HG03066 (cell line): ENCODE results near the gene SLC25A33.
"Not testable (repeated sequence)": the region's sequence is repeated elsewhere in the genome, so short reads cannot be mapped to it uniquely, and the experiment has no call there.

Source experiments
- ATAC-seq: cut with Tn5 transposase; IDR thresholded peaks from one replicate; pipeline ENCODE4 v1.9.1; 2021; ENCODE audit warnings: low read depth; ENCODE audit not compliant: unreplicated experiment

SLC25A33 gene

GRCh38 chr1:9618909-9619679 lies 79.8 kb downstream of the SLC25A33 start:
- no peak for ATAC-seq

GRCh38 chr1:9621032-9621431 lies 81.8 kb downstream of the SLC25A33 start:
- ATAC-seq = no peak

GRCh38 chr1:9624081-9624480 lies 84.8 kb downstream of the SLC25A33 start:
- ATAC-seq = no peak

- not testable (repeated sequence) for ATAC-seq
These were observed 85.8 kb downstream of the SLC25A33 start for GRCh38 chr1:9625030-9625429.

- ATAC-seq = peak; percentile 46
These were observed 86.9 kb downstream of the SLC25A33 start for GRCh38 chr1:9626201-9626608.

- no peak for ATAC-seq
These were observed 89.5 kb downstream of the SLC25A33 start for GRCh38 chr1:9628541-9629444.

GRCh38 chr1:9629445-9630201 lies 90.4 kb downstream of the SLC25A33 start:
- no peak for ATAC-seq

GRCh38 chr1:9630331-9631111 lies 91.3 kb downstream of the SLC25A33 start:
- no peak for ATAC-seq

- no peak for ATAC-seq
These were observed 92.3 kb downstream of the SLC25A33 start for GRCh38 chr1:9631613-9632012.

- ATAC-seq = no peak
These were observed 94.2 kb downstream of the SLC25A33 start for GRCh38 chr1:9633493-9633892.

GRCh38 chr1:9634582-9634981 lies 95.3 kb downstream of the SLC25A33 start:
- no peak for ATAC-seq
